ENCODE results near the gene DIP2B.

DNA sequence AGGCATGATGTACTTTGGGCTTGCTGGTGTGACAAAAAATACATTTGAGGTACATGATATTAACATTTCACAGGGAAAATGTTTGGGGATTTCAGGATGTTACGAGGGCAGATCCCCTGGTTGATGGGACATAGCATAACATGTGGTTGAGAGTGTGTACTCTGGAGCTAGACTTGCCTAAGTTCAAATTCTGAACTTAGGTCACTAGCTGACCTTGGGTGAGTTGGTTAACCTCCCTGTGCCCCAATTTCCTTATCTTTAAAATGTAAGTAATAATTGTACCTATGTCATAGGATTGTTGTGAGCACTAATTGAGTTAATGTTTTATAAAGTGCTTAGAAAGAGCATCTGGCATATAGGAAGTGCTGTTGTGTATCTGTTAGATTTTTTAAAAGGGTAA lies 194.4 kb downstream of the DIP2B start:
- TF ChIP-seq, protein P1, sequence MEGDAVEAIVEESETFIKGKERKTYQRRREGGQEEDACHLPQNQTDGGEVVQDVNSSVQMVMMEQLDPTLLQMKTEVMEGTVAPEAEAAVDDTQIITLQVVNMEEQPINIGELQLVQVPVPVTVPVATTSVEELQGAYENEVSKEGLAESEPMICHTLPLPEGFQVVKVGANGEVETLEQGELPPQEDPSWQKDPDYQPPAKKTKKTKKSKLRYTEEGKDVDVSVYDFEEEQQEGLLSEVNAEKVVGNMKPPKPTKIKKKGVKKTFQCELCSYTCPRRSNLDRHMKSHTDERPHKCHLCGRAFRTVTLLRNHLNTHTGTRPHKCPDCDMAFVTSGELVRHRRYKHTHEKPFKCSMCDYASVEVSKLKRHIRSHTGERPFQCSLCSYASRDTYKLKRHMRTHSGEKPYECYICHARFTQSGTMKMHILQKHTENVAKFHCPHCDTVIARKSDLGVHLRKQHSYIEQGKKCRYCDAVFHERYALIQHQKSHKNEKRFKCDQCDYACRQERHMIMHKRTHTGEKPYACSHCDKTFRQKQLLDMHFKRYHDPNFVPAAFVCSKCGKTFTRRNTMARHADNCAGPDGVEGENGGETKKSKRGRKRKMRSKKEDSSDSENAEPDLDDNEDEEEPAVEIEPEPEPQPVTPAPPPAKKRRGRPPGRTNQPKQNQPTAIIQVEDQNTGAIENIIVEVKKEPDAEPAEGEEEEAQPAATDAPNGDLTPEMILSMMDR (conservative IDR thresholded peaks at IDR 0.05 in 1 of 2, IDR thresholded peaks at IDR 0.05 in 1 of 2; ENCODE audit: low read depth in 1 of 2, low read length in 2 of 2): no peak
- TF ChIP-seq EZH2 (IDR thresholded peaks at IDR 0.05; ENCODE audit: low read length, missing control alignments): no peak
